NCI-H1694 treated with DMSO at 0.1 percent for 48 hours (cell line): Measurements from ENCODE around the gene ELOVL6.
"Not testable (repeated sequence)": the region's sequence is repeated elsewhere in the genome, so short reads cannot be mapped to it uniquely, and the experiment has no call there.

Source experiments
- DNase-seq: peaks from one replicate; lab custom pipeline; 2025; lab: John Stamatoyannopoulos, UW

ELOVL6 gene

DNA sequence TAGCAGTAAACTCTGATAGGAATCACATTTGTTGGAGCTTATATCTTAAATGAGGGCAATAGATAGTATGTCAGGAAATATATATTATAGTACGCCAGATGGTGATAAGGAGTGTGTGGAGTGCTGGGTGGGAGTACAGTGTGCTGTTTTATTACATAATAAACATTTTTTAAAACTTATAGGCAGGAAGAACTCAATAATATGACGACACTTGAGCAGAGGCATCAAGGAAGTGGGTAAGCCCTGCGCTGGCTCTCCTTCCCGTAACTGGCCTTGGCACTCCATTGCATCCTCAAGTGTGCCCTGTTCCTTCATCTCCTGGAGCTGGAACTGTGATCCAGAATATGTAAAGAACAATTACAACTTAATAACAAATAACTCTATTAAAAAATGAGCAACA, 123.8 kb downstream of the ELOVL6 start:
- no peak for DNase-seq

- DNase-seq: no peak
These were observed 125.2 kb downstream of the ELOVL6 start for GRCh38 chr4:110073053-110073845.

- DNase-seq: no peak
These were observed 126.9 kb downstream of the ELOVL6 start for GRCh38 chr4:110071466-110071865.

DNA sequence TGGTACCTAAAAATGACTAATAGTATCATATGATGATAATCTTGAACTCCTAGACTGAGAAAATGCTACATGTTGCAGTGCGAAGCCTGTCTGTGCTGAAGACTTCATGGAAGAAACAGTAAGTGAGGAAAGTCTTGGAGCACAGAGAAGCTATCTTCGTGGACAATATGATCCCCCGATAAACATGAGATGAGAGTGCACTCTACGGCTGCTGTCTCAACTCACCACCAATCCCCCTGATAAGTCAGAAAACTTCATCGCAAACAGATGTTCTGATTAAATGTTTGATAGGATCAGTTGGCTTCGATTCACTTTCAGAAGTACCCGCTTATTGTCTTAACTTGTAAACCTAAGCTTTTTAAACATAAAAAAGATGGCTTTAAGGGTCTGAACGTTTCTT, 130.2 kb downstream of the ELOVL6 start:
- DNase-seq: no peak

DNA sequence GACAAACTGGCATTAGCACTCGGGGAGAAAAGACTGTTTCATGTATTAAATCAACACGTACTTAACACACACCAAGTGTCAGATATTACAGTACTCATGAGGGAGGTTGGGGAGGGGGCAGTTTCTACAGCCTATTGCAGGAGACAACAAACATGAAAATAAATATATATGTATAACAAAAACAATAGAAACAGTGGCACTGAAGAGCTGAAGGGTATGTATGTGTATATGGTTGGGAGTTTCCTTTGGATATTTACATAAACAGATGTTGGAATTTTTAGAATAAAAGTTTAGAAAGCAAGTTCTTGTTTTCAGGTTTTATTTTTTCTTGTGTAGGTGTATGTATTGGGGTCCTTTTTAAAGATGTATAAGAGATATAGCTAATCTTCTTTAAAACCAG, 133.5 kb downstream of the ELOVL6 start:
- no peak for DNase-seq

DNA sequence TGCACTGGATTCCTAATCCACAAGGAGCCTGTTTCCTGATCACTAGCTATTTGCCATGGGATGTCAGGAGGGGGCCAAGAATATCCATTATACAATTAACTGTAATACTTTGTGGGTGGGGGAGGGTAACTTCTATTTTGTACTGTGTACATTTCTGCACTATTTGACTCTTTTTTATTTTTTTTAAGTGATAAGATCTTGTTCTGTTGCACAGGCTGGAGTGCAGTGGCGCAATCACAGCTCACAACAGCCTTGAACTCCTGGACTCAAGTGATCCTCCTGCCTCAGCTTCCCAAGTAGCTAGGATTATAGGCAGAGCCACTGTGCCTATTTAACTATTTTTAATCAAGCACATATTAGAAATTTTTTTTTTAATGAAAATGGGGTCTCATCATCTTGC, 134.1 kb downstream of the ELOVL6 start:
- DNase-seq: no peak

DNA sequence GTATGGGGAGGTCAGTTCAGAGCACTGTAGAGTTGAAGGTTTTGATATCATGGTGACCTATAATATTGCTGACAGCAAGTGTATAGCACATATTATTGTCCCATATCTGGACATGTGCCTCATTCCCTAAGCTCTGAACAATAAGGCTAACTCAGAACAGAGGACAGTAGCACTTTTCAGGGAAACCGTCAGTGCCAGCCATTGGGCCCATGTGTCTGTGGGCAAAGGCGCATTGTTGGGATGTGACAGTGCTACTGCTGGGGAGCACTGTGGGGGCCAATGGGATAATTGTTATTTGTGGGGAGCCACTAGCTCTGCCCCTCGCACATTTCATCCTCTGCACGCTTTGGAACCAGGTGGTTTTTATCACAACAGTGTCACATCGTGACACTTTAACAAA, 136.2 kb downstream of the ELOVL6 start:
- DNase-seq: no peak

GRCh38 chr4:110061076-110061475, 137.3 kb downstream of the ELOVL6 start:
- DNase-seq: no peak

DNA sequence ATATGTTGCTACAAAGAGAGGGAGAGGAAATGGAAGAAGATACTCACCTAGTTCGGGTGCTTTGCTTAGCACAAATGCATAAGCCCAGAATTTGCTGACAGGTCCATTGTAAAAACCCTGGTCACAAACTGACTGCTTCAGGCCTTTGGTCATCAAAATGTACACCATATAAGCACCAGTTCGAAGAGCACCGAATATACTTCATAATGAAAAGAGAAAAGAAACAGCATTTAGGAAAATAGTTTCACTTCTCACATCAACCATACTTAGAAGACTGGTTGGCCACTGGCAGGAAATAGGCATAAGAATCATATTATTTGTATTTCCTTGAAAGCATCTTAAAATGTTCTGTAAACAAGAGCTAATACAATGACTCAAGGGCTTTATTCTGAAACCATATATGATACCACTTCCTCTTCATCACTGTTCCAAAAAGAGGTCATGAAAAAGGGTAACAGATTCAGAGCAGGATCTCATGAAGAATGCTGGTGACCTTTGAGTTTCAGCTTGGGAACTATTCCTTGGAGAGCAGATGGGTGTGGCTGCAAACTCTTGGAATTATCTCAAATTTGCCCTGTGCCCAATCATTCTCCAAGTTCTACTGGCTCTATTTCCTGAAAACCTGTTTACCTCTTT, 138.7 kb downstream of the ELOVL6 start:
- DNase-seq: no peak

DNA sequence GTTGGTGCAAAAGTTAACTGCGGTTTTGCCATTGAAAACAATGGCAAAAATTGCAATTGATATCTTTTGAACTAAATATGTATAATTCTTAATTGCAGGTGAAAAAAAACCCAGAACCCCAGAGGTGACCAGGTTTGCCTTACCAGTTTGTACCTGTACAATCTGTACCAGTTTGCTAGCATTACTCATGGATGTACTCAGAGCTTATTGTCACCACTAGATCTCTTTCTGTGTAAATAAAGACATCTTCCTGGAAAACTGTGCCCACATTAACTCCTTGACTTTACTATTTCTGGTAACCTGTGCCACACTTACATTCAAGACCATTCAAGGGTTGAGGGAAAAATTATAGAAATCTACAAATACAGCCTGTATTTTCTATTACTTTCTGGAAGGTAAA, 139.7 kb downstream of the ELOVL6 start:
- DNase-seq: no peak

DNA sequence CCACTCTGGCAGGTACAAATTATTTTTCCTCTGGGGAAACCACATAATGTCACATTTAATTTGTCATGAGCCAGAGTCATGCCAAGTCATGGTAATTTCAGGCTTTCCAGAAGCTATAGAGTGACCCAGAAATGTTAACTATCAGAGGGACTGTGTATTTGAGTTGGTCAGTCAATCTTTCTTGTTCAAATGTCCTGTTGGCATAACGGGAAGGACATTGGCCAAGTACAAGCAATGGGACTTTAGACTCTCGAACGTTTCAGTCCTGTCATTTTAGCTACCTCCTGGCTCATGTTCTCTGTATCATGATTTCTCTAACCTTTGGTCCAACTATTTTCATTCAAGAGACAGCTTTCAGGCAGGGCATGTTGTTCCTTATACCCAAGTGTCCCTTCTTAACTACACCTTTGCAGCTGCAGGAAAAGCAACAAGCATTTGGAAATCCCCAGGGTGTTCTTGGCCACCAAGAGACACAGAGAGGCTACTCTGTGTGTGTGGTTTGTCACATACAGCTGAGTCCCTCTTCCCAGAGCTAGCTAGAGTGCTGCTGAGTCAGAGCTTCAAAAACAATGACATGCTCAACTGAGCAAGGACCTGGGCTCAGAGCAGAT, 143.2 kb downstream of the ELOVL6 start:
- no peak for DNase-seq

DNA sequence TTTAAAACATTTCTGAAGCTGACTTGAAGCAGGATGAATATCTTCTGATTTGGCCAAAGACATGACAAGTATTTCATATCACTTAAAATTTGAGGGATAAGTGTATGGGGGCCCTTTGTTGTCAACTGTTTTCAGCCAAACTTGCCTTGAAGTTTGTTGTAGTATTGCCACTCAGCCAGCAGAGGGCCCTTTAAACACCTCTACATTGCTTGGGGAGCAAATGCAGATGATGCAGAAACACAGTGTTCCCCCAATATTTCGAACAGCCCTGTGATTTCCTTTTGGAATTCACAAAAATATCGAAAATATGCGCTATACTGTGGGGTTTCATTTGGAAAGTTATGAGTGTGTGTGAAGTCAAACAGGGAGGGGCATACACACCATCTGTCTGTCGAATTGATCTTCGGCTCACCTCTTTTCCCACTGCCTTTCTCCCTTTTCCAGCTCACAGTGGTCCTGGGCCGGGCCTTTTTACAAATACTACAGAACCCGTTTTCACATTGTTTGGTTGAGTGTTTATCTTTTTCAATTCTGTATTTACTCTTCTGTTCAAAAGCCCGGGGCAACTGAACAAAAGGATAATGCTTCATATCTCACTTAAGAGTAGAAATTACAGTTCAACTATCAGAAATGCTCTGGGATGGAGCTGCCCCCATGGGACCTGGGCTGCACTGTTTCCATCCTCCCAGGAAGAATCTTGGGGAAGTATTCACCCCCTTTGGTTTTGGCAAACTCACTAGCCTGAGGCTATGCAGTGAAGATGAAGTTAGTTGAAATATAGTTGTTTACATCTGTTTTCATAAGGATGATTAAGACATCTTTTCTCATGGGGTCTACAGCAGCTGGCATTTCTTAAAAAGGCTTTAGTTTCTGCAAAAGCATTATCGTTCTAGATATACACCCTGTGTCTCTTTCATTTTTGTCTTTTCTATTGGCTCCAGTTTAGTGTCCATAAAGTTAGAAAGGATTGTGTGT, 148.2 kb downstream of the ELOVL6 start:
- DNase-seq: no peak

DNA sequence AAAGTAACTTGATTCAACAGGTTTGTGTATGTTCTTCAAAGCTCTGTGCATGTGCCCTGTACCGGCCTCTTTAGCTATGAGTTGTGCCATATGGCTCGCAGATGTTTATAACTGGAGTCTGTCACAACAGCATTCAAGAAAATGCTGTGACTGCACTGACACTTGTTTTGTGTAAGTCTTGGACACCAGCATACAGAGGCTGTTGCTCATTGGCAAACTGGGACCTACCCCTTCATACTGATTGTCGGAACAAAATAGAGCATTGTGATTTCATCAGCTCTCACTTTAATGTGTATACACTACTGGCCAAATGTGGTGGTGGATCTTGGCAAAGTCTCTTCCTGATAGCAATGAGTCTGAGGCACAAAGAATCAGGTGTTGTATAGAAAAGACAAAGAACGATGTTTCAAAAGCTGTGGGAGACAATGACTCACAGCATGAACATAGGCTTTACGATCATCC, 151.8 kb downstream of the ELOVL6 start:
- DNase-seq: no peak

DNA sequence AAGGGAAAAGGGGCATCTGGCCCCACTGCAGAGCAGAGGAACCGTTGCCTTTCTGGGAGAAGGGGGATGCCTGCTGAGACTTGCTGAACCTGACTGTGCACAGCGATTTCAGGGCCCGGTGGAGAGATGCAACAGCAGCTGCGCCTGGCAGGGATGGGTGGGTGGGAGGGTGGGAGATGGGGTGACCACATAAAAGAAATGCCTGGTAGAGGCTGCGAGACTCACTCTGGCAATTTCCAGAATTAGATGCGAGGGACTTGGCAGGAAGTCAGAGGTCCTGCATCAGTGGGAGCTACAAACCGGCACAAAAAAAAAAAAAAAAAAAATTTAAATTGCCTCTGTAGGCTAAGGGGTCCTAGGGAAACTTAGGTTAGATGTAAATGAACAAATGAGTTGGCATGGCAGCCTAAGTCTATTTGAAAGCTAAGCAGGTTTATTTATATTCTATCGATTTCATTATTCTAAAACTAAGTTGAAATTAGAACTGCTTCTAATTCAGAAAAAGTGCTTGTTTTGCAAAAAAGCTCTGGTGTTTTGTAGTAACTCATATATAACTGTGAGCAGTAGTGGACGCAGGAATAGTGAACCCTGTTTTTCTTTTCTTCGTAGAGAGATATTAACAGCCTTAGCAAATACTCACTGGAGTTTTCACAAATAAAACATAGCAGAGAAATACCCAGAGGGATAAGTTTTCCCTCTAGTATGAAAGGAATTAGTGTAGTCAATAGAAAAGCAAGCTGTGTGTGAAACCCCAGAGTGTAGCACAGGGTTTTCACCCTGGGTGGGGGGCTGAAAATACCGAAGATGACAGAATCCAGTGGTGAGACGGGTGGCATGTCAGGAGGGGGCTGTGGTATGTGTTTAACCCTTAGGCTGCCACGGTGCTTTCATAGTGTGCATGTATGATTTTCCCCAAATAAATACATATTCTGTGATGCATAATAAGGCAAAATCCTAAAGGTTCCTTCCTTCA, 155.6 kb downstream of the ELOVL6 start:
- no peak for DNase-seq

GRCh38 chr4:110041735-110042134, 156.7 kb downstream of the ELOVL6 start:
- no peak for DNase-seq

GRCh38 chr4:110039164-110039563, 159.3 kb downstream of the ELOVL6 start:
- DNase-seq: not testable (repeated sequence)

DNA sequence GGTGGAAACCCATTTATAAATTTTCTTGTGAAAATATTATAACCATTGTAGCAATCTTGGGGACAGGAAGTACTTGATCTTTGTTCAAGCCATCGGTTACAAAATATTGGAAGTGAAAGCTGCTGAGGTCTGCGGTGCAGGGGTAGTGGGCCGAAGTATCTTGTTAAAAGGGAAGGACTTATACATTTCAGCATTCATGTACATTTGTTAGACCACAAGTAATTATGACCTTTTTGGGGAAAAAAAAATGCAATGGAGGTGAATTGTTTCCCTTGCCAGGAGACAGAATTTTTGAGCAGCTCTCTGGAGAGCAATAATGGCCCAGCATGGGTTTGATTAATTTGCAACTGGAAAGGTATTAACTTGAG, 164.4 kb downstream of the ELOVL6 start:
- DNase-seq: no peak

DNA sequence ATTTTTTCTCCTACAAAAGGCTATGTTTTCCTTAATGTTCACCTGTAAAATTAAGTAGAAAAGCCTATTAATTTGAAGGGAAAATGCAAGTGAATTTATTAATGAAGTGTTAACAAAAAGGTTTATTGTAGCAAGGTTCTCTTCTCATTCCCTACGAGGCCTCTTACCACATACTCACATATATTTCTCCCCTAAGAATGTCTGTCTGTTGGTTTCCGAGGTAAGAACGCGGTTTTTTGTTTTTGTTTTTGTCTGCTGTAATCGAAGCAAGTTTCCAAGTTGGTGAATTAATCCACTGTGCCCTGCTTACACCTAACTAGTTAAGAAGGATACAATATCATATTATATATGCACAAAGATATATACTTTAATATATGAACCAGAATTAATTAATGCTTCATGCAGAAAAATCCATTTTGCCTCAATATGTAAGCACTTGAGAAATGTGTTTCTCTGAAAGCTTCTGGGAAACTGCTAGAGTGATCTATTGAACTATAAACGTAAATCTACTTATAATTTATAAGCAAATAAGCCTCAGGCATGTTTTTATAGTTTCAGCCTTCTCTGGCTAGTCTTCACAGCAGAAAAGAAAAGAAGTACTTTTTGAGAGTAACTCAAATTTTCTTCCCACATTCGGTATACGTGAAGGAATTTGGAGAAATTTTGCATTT, 164.9 kb downstream of the ELOVL6 start:
- DNase-seq: no peak

DNA sequence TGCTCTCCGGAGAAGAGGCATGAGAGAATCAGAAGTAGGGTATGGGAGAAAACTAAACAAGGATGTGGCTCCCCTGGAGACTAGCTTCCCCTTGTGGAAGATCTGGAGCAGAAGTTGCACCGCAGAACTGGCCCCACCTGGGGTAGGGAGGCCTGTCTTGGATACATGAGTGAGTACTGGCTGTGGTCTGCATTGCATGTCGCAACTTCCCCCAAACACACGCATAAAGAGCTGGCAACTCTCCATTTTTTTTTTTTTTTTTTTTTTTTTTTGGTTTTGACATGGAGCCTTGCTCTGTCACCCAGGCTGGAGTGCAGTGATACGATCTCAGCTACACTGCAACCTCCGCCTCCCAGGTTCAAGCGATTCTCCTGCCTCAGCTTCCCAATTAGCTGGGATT, 165.8 kb downstream of the ELOVL6 start:
- no peak for DNase-seq

DNA sequence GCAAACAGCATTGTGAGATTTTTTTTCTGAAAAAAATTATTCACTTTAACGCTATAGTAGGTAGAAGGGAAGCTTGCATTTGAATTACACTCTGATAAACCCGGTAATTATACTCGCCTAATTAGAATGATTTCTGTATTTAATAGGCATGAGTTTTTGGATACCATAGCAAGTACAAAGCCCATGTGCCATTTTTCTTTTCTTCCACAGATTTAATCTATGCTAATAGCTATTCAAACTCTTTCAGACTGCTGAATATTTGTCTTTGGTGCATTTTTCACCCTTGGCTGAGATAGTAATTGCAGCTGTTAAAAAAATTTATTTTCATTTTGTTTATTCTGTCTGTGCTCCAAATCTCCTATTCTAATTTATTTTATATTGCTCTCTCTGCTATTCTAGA, 172.7 kb downstream of the ELOVL6 start:
- no peak for DNase-seq
